Panc1 (cell line): Measurements from ENCODE around the gene PDK4. TPM values are rescaled to one million over a fixed set of nuclear protein-coding genes. Genes with fewer than 3 reads are reported as not detected.

Source experiments
- ATAC-seq: fragments of 200-7000 bp; cut with Tn5 transposase; 2 replicates; pipeline ENCODE4 v1.9.1; 2020; ENCODE audit warnings: mild to moderate bottlenecking, moderate library complexity
- BruUV-seq: library from RNA; stranded (reverse); fragments of 400-500 nt; replicated peaks from 2 replicates; lab custom pipeline; 2021; lab: Mats Ljungman, UMichigan
- CTCF ChIA-PET: fragments of 300-600 bp; sonication (Branson Sonifier 250); formaldehyde crosslinking; loops from one replicate; lab custom pipeline; 2022; ENCODE audit warnings: antibody characterized with exemption; lab: Charles Lee
- POLR2A ChIA-PET: fragments of 300-600 bp; sonication (Branson Sonifier 250); formaldehyde crosslinking; loops from one replicate; lab custom pipeline; 2022; ENCODE audit warnings: antibody characterized with exemption; lab: Charles Lee
- DNase-seq: peaks from one replicate; pipeline ENCODE4 v3.0.0-alpha.2; 2010; ENCODE audit warnings: low read depth, low spot score
- H3K27ac ChIP-seq: 2 replicates; pipeline ENCODE4 v1.5.1; 2011; ENCODE audit warnings: mild to moderate bottlenecking, low read length, inconsistent platforms
- H3K27me3 ChIP-seq: fragments of 200-500 bp; sonication (Bioruptor generic); 2 replicates; pipeline ENCODE4 v1.6.0; 2014; ENCODE audit warnings: low read length, inconsistent platforms; ENCODE audit not compliant: control insufficient read depth, insufficient read depth
- H3K36me3 ChIP-seq: fragments of 200-500 bp; sonication (Bioruptor generic); 2 replicates; pipeline ENCODE4 v1.5.1; 2014; ENCODE audit warnings: inconsistent platforms, mild to moderate bottlenecking, low read length, moderate library complexity; ENCODE audit not compliant: control insufficient read depth, insufficient read depth
- H3K4me1 ChIP-seq: 2 replicates; pipeline ENCODE4 v1.5.1; 2011; ENCODE audit warnings: inconsistent platforms, mild to moderate bottlenecking, low read length, moderate library complexity; ENCODE audit not compliant: control insufficient read depth, insufficient read depth
- H3K4me3 ChIP-seq, 2 experiments: 2 replicates each; pipeline ENCODE4 v1.5.1; 2011 to 2012; ENCODE audit warnings: low read depth in 2 of 2, low read length in 2 of 2, mild to moderate bottlenecking in 2 of 2, inconsistent platforms in 1 of 2, moderate library complexity in 1 of 2
- H3K9me3 ChIP-seq: fragments of 200-500 bp; sonication (Bioruptor generic); 2 replicates; pipeline ENCODE4 v1.5.1; 2014; ENCODE audit warnings: low read depth, mild to moderate bottlenecking, inconsistent platforms, low read length, moderate library complexity; ENCODE audit not compliant: control insufficient read depth, insufficient read depth
- POLR2AphosphoS5 ChIP-seq: IDR thresholded peaks from 2 replicates; pipeline ENCODE4 v1.6.1; 2012; ENCODE audit warnings: mild to moderate bottlenecking, low read depth, low read length, moderate library complexity
- SIN3A ChIP-seq: IDR thresholded peaks from 2 replicates; pipeline ENCODE4 v1.6.1; 2012; ENCODE audit warnings: low read depth, mild to moderate bottlenecking, low read length, moderate library complexity, borderline replicate concordance; ENCODE audit not compliant: insufficient read depth
- TCF7L2 ChIP-seq: IDR thresholded peaks from 2 replicates; pipeline ENCODE4 v1.6.1; 2011; ENCODE audit warnings: mild to moderate bottlenecking, low read depth, low read length, inconsistent platforms
- in situ Hi-C: cut with HindIII; loops from 2 replicates; pipeline ENCODE4 v1.10.0; 2016; ENCODE audit warnings: low sequenced_read_pairs, low pct_unique_long_range_greater_than_20kb
- intact Hi-C: fragments of 100-400 bp; cut with micrococcal nuclease; formaldehyde crosslinking; loops from one replicate; pipeline ENCODE4 v1.10.0; 2022; ENCODE audit not compliant: unreplicated experiment
- total RNA-seq: library from RNA; stranded (reverse); gene quantifications from one replicate; pipeline ENCODE4 v1.2.1, GENCODE V29; 2021; ENCODE audit not compliant: unreplicated experiment
- TF ChIP-seq, protein P1 (sequence below), 2 experiments: IDR thresholded peaks; 2 replicates each; pipeline ENCODE4 v1.6.1; 2011 to 2012; ENCODE audit warnings: low read depth in 2 of 2, control low read depth in 1 of 2, low read length in 1 of 2, mild to moderate bottlenecking in 1 of 2, moderate library complexity in 1 of 2; ENCODE audit not compliant: insufficient read depth in 1 of 2
- TF ChIP-seq, protein P2 (sequence below): fragments of 450-650 bp; IDR thresholded peaks from 2 replicates; pipeline ENCODE4 v1.5.1; 2017; ENCODE audit warnings: mild to moderate bottlenecking

PDK4 gene
- total RNA-seq, 1 experiment from 2014 or later: 1.4 TPM

DNA sequence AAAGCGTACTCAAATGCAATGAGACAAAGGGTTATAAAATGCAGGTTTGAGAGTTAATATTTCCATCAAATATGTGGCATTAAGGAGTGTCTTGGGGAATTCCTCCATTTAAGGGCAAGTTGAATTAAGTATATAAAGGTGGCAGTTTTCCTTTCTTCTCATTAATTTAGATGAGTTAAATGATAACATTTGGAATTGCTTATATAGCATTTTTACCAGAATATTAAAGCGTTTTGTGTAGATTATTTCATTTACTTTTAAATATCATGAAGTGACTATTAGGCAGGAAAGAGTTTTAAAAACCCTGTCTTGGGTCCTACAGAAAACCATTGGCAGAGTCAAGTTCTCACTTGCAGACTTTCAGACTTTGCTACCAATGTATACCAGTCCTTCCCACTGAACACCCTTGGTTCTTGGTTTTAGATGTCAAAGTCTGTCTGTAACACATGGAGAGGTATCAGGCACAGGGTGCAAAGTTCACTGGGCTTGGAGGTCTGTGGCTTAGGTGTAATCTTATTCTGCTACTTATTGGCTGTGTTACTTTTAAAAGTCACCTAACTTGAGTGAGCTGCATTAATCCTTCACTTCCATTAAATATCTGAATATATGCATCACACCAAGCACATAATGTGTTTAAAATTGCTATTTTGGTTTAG, 59.5 kb downstream of the PDK4 start:
- Histone ChIP-seq H3K36me3 (no peaks in the 10 kb centered on the region), H3K4me1 (no peaks in the 10 kb centered on the region), H3K27ac (no peak overlapping the region), H3K27me3 (peaks cover 3% of the 10 kb centered on the region; the same call in 1 of the 2 replicates), H3K4me3 (no peak overlapping the region), H3K9me3 (no peaks in the 10 kb centered on the region)
- DNase-seq (no peak), ATAC-seq (no peak)
- intact Hi-C loops (no loop called here), in situ Hi-C loops (no loop called here)
- TF ChIP-seq TCF7L2: no peak
- no peak for TF ChIP-seq POLR2AphosphoS5
- TF ChIP-seq, protein P1, sequence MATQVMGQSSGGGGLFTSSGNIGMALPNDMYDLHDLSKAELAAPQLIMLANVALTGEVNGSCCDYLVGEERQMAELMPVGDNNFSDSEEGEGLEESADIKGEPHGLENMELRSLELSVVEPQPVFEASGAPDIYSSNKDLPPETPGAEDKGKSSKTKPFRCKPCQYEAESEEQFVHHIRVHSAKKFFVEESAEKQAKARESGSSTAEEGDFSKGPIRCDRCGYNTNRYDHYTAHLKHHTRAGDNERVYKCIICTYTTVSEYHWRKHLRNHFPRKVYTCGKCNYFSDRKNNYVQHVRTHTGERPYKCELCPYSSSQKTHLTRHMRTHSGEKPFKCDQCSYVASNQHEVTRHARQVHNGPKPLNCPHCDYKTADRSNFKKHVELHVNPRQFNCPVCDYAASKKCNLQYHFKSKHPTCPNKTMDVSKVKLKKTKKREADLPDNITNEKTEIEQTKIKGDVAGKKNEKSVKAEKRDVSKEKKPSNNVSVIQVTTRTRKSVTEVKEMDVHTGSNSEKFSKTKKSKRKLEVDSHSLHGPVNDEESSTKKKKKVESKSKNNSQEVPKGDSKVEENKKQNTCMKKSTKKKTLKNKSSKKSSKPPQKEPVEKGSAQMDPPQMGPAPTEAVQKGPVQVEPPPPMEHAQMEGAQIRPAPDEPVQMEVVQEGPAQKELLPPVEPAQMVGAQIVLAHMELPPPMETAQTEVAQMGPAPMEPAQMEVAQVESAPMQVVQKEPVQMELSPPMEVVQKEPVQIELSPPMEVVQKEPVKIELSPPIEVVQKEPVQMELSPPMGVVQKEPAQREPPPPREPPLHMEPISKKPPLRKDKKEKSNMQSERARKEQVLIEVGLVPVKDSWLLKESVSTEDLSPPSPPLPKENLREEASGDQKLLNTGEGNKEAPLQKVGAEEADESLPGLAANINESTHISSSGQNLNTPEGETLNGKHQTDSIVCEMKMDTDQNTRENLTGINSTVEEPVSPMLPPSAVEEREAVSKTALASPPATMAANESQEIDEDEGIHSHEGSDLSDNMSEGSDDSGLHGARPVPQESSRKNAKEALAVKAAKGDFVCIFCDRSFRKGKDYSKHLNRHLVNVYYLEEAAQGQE (IDR thresholded peaks at IDR 0.05; ENCODE audit: insufficient read depth in 1 of 2, low read depth in 2 of 2, low read length in 1 of 2): no peak
- TF ChIP-seq, protein P2, sequence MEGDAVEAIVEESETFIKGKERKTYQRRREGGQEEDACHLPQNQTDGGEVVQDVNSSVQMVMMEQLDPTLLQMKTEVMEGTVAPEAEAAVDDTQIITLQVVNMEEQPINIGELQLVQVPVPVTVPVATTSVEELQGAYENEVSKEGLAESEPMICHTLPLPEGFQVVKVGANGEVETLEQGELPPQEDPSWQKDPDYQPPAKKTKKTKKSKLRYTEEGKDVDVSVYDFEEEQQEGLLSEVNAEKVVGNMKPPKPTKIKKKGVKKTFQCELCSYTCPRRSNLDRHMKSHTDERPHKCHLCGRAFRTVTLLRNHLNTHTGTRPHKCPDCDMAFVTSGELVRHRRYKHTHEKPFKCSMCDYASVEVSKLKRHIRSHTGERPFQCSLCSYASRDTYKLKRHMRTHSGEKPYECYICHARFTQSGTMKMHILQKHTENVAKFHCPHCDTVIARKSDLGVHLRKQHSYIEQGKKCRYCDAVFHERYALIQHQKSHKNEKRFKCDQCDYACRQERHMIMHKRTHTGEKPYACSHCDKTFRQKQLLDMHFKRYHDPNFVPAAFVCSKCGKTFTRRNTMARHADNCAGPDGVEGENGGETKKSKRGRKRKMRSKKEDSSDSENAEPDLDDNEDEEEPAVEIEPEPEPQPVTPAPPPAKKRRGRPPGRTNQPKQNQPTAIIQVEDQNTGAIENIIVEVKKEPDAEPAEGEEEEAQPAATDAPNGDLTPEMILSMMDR: no peak
- TF ChIP-seq SIN3A: no peak
- CTCF ChIA-PET: no interaction called here
- no TSS peak for BruUV-seq
- POLR2A ChIA-PET: no interaction called here

DNA sequence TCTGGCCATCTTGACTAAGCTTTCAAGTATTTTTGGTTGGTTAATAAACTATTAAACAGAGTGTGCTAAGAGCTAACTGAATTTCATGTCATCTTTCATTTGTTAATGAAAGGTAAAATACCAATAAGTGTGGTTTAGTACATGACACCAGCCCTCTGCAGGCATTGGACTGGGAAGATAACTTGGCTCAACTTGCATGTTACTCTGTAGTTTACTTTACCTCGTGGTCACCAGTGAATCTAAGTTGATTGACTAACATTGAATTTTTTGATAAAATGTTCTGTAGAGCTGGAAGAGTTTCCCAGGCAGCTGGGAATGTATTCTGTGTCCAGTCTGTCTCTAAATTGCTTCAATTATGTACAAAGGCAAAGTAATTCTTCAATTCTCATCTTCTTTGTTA, 60.7 kb downstream of the PDK4 start:
- Histone ChIP-seq H3K9me3 (no peaks in the 10 kb centered on the region), H3K4me1 (no peaks in the 10 kb centered on the region), H3K4me3 (no peak overlapping the region), H3K36me3 (no peaks in the 10 kb centered on the region), H3K27me3 (peaks cover 3% of the 10 kb centered on the region; the same call in 1 of the 2 replicates), H3K27ac (no peak overlapping the region)
- ChIA-PET CTCF (interaction anchor here (0.7 to 1.4 kb wide), 2 partner anchors 81 to 154 kb away, joined by 3 to 4 read pairs; no protein-coding TSS in a partner anchor), POLR2A (no interaction called here)
- ATAC-seq: no peak
- intact Hi-C loops (no loop called here), in situ Hi-C loops (no loop called here)
- no TSS peak for BruUV-seq
- no peak for DNase-seq
- TF ChIP-seq TCF7L2 (no peak), SIN3A (no peak), POLR2AphosphoS5 (no peak)
- TF ChIP-seq, protein P2: no peak
- TF ChIP-seq, protein P1 (IDR thresholded peaks at IDR 0.05; ENCODE audit: insufficient read depth in 1 of 2, low read depth in 2 of 2, low read length in 1 of 2): no peak
